Hair follicle dermal papilla cell (primary cell): ENCODE data around the gene CTXN1. TPM values are rescaled to one million over a fixed set of nuclear protein-coding genes. Genes with fewer than 3 reads are reported as not detected.

Experiments
- total RNA-seq: library from RNA; depleted of rRNA; stranded (reverse); fragments of >200 nt; gene quantifications from 2 replicates; pipeline ENCODE4 v1.2.3, GENCODE V29; 2012

CTXN1 gene
- total RNA-seq, result 0.61 and 1.9 TPM in 2 replicates

GRCh38 chr19:7926021-7926726 is at the start of gene CTXN1:
CTXN1 (minus strand) TSS chr19:7926135; CDS start chr19:7925538, 597 bp downstream.

GRCh38 chr19:7943444-7944176 is 17.7 kb upstream of the CTXN1 start, which contains the start of gene TIMM44:
TIMM44 (minus strand) TSS chr19:7943666; CDS start chr19:7943651, 15 bp downstream.

GRCh38 chr19:7919610-7920518 is 6.1 kb downstream of the CTXN1 start, which contains the start of gene SNAPC2:
SNAPC2 (plus strand) TSS chr19:7920338; CDS start chr19:7920367, 29 bp downstream.

DNA sequence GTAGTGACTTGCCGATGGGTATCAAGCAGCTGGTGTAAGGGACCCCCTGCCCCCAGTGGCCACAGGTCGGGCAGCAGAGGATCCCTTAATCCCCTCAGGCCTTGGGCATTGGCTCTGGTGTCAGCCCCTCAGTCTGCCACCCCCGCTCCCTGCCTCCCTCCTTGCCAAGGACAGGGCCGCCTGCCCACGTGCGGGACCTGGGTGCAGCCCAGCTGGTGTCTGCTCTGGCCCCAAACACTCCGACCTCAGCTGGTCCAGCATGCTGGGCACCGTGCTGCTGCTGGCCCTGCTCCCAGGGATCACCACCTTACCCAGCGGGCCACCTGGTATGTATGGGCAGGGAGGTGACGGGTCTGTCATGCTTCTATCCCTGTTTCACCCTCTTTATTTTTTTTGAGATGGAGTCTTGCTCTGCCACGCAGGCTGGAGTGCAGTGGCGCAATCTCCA is 11.3 kb downstream of the CTXN1 start, which contains the start of gene TGFBR3L:
TSS of gene TGFBR3L (plus strand) at position 233 of the 448 bp plus-strand sequence.

DNA sequence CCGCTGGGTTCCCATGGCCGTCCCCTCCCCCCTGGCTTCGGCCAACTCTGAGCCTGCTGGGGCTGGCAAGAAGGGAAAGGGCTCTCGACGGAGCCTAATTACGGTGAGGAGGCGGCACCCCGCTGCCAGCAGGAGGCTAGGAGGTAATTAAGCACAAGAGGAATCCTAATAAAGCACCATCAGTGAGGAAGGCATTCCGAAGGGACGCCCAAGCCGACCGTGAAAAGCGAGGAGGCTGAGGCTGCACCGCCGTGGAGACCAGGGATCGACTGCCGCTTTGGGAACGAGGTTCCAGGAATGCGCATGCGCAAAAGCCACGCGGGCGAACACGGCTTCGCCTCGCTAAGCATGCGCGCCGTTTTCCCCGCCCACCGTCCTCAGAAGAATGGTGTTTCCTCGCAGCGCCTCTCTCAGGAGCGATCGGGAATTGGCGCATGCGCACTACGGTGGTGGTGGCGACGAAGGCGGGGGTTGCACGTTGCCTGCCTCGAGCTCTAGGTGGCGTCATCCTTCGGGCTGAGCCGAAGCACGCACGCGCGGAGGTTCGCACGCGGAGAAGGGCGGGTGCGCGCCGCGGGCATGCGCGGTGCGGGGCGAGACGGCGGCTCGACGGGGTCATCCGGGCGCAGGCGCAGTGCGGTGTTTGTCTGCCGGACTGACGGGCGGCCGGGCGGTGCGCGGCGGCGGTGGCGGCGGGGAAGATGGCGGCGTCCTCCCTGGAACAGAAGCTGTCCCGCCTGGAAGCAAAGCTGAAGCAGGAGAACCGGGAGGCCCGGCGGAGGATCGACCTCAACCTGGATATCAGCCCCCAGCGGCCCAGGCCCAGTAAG is 22.5 kb downstream of the CTXN1 start, which contains the start of gene MAP2K7:
TSS of gene MAP2K7 (plus strand) at position 634 of the 830 bp plus-strand sequence. CDS start at position 702, 68 bp downstream.

DNA sequence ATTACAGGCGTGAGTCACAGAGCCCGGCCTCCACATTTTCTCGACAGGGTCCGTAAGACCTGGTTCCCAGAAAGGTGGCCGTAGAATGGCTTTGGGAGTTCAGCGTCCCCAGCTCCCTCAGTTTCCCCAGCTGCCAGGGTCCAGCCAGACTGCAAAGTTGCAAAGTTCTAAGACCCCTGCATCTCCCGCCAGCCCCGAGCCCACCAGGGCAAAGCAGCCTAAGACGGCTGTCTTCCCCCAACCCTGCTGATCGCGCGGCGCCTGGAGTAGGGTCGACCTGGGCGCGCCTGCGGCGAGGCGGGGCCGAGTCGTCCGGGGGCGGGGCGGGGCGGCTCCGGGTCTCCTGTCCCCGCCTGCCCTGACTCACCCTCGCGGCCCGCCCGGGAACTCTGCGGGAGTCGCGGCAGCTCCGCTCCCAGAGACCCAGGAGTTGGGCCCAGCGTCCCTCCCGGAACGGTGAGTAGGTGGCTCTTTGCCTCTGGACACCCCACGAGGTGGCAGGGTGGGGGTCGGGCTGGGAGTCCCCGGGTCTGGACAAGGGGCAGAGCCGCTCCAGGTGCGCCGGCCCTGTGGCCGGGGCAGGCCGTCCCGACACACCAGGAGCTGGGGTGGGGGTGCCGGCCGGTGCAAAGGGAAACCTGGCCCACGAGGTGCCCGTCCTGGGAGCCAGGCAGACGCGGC is 37.6 kb downstream of the CTXN1 start, which contains the start of gene LRRC8E:
TSS of gene LRRC8E (plus strand) at position 366 of the 681 bp plus-strand sequence. CDS start 7,094 bp downstream, outside the sequence.

Other genes starting within 250 kb of the CTXN1 start
- gene MCEMP1, start 249.0 kb downstream of the CTXN1 start, total RNA-seq, result not detected in 2 replicates
- gene TRAPPC5, start 245.3 kb downstream of the CTXN1 start, total RNA-seq, result 35.7 and 50.6 TPM in 2 replicates
- not detected in 2 replicates for gene FCER2, start 224.0 kb downstream of the CTXN1 start, total RNA-seq
- not detected in 2 replicates for gene CLEC4G, start 194.0 kb downstream of the CTXN1 start, total RNA-seq
- not detected in 2 replicates for gene CD209, start 178.6 kb downstream of the CTXN1 start, total RNA-seq
- not detected in 2 replicates for gene CLEC4M, start 162.9 kb downstream of the CTXN1 start, total RNA-seq
- gene EVI5L, start 95.9 kb downstream of the CTXN1 start, total RNA-seq, result 21.9 and 22.9 TPM in 2 replicates
- gene PRR36, start 51.7 kb downstream of the CTXN1 start, total RNA-seq, result not detected in 2 replicates
- gene LRRC8E, start 37.6 kb downstream of the CTXN1 start, total RNA-seq, result 13.7 and 13.8 TPM in 2 replicates
- gene MAP2K7, start 22.3 kb downstream of the CTXN1 start, total RNA-seq, result 15.9 and 19.5 TPM in 2 replicates
- 0.32 and 0.73 TPM in 2 replicates for gene TGFBR3L, start 11.3 kb downstream of the CTXN1 start, total RNA-seq
- gene SNAPC2, start 5.8 kb downstream of the CTXN1 start, total RNA-seq, result 17.8 and 19.8 TPM in 2 replicates
- gene TIMM44, start 17.5 kb upstream of the CTXN1 start, total RNA-seq, result 43.5 and 52.4 TPM in 2 replicates
- gene ELAVL1, start 79.5 kb upstream of the CTXN1 start, total RNA-seq, result 33.3 and 37.8 TPM in 2 replicates
- gene CCL25, start 126.6 kb upstream of the CTXN1 start, total RNA-seq, result not detected in 2 replicates
- gene FBN3, start 223.5 kb upstream of the CTXN1 start, total RNA-seq, result not detected in 2 replicates